Body of pancreas (tissue), 4 donors: ENCODE data around the gene PRAMEF11. TPM values are rescaled to one million over a fixed set of nuclear protein-coding genes. Genes with fewer than 3 reads are reported as not detected.

ENCODE experiments used
- ATAC-seq: fragments of 150-250 bp; one replicate; pipeline ENCODE4 v1.9.1; 2016
- DNase-seq, 4 donors: peaks; one replicate each; pipeline ENCODE4 v3.0.0-alpha.2; 2019
- H3K27ac ChIP-seq, 4 donors: fragments of 200-600 bp; sonication (generic); 1 replicate in 3 of 4; 2 replicates in 1 of 4; pipeline versions ENCODE4 v1.5.1 to v1.6.1; 2016 to 2019; ENCODE audit warnings: mild to moderate bottlenecking in 1 of 4, mixed read lengths in 1 of 4, moderate library complexity in 1 of 4
- H3K27me3 ChIP-seq, 2 donors: fragments of 200-600 bp; sonication (generic); one replicate each; pipeline ENCODE4 v1.6.0; 2016; ENCODE audit warnings: mild to moderate bottlenecking in 1 of 2
- H3K36me3 ChIP-seq, 2 donors: fragments of 200-600 bp; sonication (generic); replicated peaks in 1 of 2; 2 replicates each; pipeline ENCODE4 v1.5.1; 2016; ENCODE audit warnings: low read depth in 2 of 2; ENCODE audit not compliant: insufficient read depth in 1 of 2
- H3K4me1 ChIP-seq: fragments of 200-600 bp; sonication (generic); one replicate; pipeline ENCODE4 v1.6.0; 2016
- H3K4me3 ChIP-seq, 2 donors: fragments of 200-600 bp; sonication (generic); 1 replicate in 1 of 2; 2 replicates in 1 of 2; pipeline ENCODE4 v1.5.1; 2016 to 2019
- H3K9me3 ChIP-seq, 3 donors: fragments of 200-600 bp; sonication (generic); 1 replicate in 2 of 3; 2 replicates in 1 of 3; pipeline ENCODE4 v1.5.1; 2016
- CTCF ChIP-seq, 7 experiments: fragments of 450-650 bp in 4 of 7; fragments of 200-600 bp in 3 of 7; sonication (generic) in 3 of 7; IDR thresholded peaks; one replicate each; pipeline ENCODE4 v1.5.1; 2016 to 2019; ENCODE audit warnings: antibody characterized with exemption in 7 of 7
- POLR2A ChIP-seq, 3 donors: fragments of 450-650 bp; IDR thresholded peaks; one replicate each; pipeline ENCODE4 v1.6.1; 2016; ENCODE audit warnings: antibody characterized with exemption in 3 of 3, mild to moderate bottlenecking in 2 of 3
- WGBS, 2 donors: methylation state at CpG; one replicate each; pipeline ENCODE4 v1.1.5; 2017; 5-methylcytosine and 5-hydroxymethylcytosine counted together
- intact Hi-C: fragments of 100-400 bp; cut with DNase I; formaldehyde crosslinking; loops from one replicate; pipeline ENCODE4 v1.15.1; 2023
- total RNA-seq, 2 donors: library from RNA; depleted of rRNA; stranded (reverse); fragments of >200 nt; gene quantifications; one replicate each; pipeline ENCODE4 v1.1.0, GENCODE V29; 2016

The PRAMEF11 gene
- total RNA-seq, 2 donors from 2014 or later: not detected

- Histone ChIP-seq H3K9me3 (no peaks in the 10 kb centered on the region), H3K4me3 (no peak overlapping the region), H3K4me1 (no peaks in the 10 kb centered on the region), H3K27me3 (no peaks in the 10 kb centered on the region), H3K36me3 (no peaks in the 10 kb centered on the region), H3K27ac (no peak overlapping the region)
- intact Hi-C loops: no loop called here
- TF ChIP-seq CTCF (IDR thresholded peaks at IDR 0.05): no peak
- TF ChIP-seq POLR2A (IDR thresholded peaks at IDR 0.05): no peak
- DNase-seq (no peak), ATAC-seq (no peak)
- 61 to 78% methylated on average over 5 of the region's 5 CpGs for WGBS, 2 donors
Measured at GRCh38 chr1:12774801-12775345, 56.3 kb downstream of the PRAMEF11 start.

Other genes starting within 250 kb of the PRAMEF11 start
- 100 to 1,000 TPM in 1 of 2 donors, 10 to 100 TPM in 1; 81.7 to 104 TPM for gene DHRS3, start 213.2 kb downstream of the PRAMEF11 start, total RNA-seq
- not detected for gene AADACL4, start 187.3 kb downstream of the PRAMEF11 start, total RNA-seq
- gene AADACL3, start 115.3 kb downstream of the PRAMEF11 start, total RNA-seq: not detected
- not detected for gene CFAP107, start 85.2 kb downstream of the PRAMEF11 start, total RNA-seq
- gene PRAMEF12, start 57.7 kb downstream of the PRAMEF11 start, total RNA-seq: not detected
- gene PRAMEF1, start 40.0 kb downstream of the PRAMEF11 start, total RNA-seq: not detected
- not detected for gene HNRNPCL1, start 17.3 kb upstream of the PRAMEF11 start, total RNA-seq
- gene PRAMEF2, start 25.7 kb upstream of the PRAMEF11 start, total RNA-seq: not detected
- not detected for gene PRAMEF4, start 54.8 kb upstream of the PRAMEF11 start, total RNA-seq
- not detected for gene PRAMEF10, start 66.9 kb upstream of the PRAMEF11 start, total RNA-seq
- not detected for gene PRAMEF7, start 85.2 kb upstream of the PRAMEF11 start, total RNA-seq
- not detected for gene PRAMEF6, start 116.2 kb upstream of the PRAMEF11 start, total RNA-seq
- gene PRAMEF27, start 225.2 kb upstream of the PRAMEF11 start, total RNA-seq: not detected
- gene HNRNPCL3, start 229.4 kb upstream of the PRAMEF11 start, total RNA-seq: not detected
- not detected for gene PRAMEF25, start 239.4 kb upstream of the PRAMEF11 start, total RNA-seq